Nephron progenitor cell (in vitro differentiated cells): Measurements from ENCODE around the gene SLC5A3.

Source experiments
- DNase-seq: peaks from one replicate; pipeline ENCODE4 v3.0.0; 2021
- H3K27ac Mint-ChIP-seq: 2 replicates; pipeline ENCODE4 v1.8.0; 2021; ENCODE audit warnings: mild to moderate bottlenecking, moderate library complexity, mixed read lengths
- H3K27me3 Mint-ChIP-seq: 2 replicates; pipeline ENCODE4 v1.8.0; 2021; ENCODE audit warnings: mild to moderate bottlenecking, low read depth, mixed read lengths; ENCODE audit not compliant: poor library complexity
- H3K36me3 Mint-ChIP-seq: 2 replicates; pipeline ENCODE4 v1.8.0; 2021; ENCODE audit warnings: low read depth, mixed read lengths
- H3K4me1 Mint-ChIP-seq: 2 replicates; pipeline ENCODE4 v1.8.0; 2021; ENCODE audit warnings: mixed read lengths
- H3K4me3 Mint-ChIP-seq: 2 replicates; pipeline ENCODE4 v1.8.0; 2021; ENCODE audit warnings: mild to moderate bottlenecking, moderate library complexity, mixed read lengths
- H3K9me3 Mint-ChIP-seq: 2 replicates; pipeline ENCODE4 v1.8.0; 2021; ENCODE audit warnings: mild to moderate bottlenecking, moderate library complexity, mixed read lengths
- CTCF ChIP-seq: fragments of 200-600 bp; sonication (generic); IDR thresholded peaks from 2 replicates; pipeline ENCODE4 v1.5.0; 2021; ENCODE audit warnings: antibody characterized with exemption

SLC5A3 gene

GRCh38 chr21:34042735-34043134 is 30.6 kb upstream of the SLC5A3 start:
- H3K4me3 Mint-ChIP-seq: no peak overlapping the region

DNA sequence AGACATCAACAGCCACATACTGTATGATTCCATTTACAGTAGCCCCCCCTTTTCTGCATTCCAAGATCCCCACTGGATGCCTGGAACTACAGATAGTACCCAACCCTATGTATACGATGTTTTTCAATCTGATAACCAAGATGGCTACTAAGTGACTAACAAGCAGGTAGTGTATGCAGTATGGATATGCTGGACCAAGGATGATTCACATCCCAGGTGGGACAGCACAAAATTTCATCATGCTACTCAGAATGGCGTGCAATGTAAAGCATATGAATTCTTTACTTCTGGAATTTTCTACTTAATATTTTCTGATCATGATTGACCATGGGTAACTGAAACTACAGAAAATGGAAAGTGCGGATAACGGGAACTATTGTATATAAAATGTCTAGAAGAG is 30.0 kb upstream of the SLC5A3 start:
- TF ChIP-seq CTCF: no peak
- peaks cover 9% of the 10 kb centered on the region for H3K9me3 Mint-ChIP-seq
- H3K27me3 Mint-ChIP-seq: no peaks in the 10 kb centered on the region
- no peak overlapping the region for H3K27ac Mint-ChIP-seq
- H3K36me3 Mint-ChIP-seq: no peaks in the 10 kb centered on the region
- DNase-seq: no peak
- peaks cover 10% of the 10 kb centered on the region for H3K4me1 Mint-ChIP-seq
- H3K4me3 Mint-ChIP-seq: no peak overlapping the region

More at GRCh38 chr21:34042735-34043134, 30.6 kb upstream of the SLC5A3 start:
- no peak for DNase-seq
- Mint-ChIP-seq H3K27me3 (no peaks in the 10 kb centered on the region), H3K36me3 (no peaks in the 10 kb centered on the region), H3K4me1 (peaks cover 16% of the 10 kb centered on the region), H3K27ac (no peak overlapping the region), H3K9me3 (peaks cover 3% of the 10 kb centered on the region)
- TF ChIP-seq CTCF: no peak

GRCh38 chr21:34046917-34047316 is 26.5 kb upstream of the SLC5A3 start:
- Mint-ChIP-seq H3K4me1 (no peaks in the 10 kb centered on the region), H3K4me3 (no peak overlapping the region), H3K36me3 (no peaks in the 10 kb centered on the region), H3K9me3 (peaks cover 21% of the 10 kb centered on the region), H3K27ac (no peak overlapping the region), H3K27me3 (no peaks in the 10 kb centered on the region)
- no peak for TF ChIP-seq CTCF
- DNase-seq: no peak

DNA sequence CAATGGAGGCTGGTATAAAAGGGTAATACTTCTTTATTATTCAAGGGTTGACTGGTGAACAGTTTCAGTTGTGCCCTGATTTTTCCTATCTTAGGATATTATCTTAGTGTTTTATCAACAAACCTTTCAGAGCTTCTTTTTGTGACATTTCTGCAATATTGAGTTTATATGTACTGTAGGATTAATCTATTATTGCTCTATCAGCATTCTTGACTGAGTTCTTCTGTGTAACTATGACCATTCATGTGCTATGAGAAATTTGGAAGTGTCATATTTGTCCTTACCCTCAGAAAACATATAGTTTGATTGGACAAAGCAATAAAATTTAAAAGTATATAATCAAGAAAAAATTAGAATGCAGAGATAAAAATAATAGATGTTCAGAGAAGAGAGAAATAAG is 25.5 kb upstream of the SLC5A3 start:
- Mint-ChIP-seq H3K36me3 (no peaks in the 10 kb centered on the region), H3K4me3 (no peak overlapping the region), H3K9me3 (peaks cover 21% of the 10 kb centered on the region), H3K4me1 (no peaks in the 10 kb centered on the region), H3K27me3 (no peaks in the 10 kb centered on the region), H3K27ac (no peak overlapping the region)
- TF ChIP-seq CTCF: no peak
- DNase-seq: no peak

DNA sequence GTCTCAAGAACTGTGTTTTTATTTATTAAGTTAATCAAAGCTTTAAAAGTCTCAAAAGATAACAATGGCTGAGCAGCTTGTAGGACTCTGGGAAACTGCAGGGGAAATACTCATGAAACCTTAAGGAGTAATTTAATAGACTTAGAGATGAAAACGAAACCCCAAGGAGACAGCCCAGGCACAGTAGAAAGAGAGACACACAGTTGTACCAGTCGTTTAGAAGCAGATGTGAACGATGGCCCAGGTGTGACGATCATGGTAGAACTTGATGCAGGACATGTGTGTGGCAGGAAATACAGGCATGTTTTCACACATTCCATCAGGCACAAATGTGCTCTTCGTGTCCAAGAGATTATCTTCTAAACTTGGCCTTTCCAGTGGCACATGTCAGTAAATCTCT is 21.2 kb upstream of the SLC5A3 start:
- Mint-ChIP-seq H3K36me3 (no peaks in the 10 kb centered on the region), H3K9me3 (peaks cover 21% of the 10 kb centered on the region)
- no peak for TF ChIP-seq CTCF

DNA sequence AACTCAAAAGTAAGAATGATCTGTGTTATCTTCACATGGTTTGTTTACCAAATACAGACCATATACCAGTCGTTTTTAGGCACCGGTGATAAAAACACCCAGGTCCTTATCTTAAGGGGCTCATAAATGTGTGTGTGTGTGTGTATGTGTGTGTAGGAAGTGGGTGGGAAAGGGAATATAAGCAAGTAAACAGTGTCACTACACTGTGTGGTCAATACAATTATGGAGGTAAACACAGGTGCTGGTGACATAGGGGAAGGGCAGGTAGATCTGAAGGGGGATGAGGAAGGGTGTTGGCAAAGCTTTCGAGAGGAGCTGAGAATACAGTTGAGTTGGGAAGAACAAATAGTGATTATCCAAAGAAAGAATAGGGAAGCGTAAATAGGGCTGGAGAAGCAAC is 19.1 kb upstream of the SLC5A3 start:
- no peaks in the 10 kb centered on the region for H3K27me3 Mint-ChIP-seq

More for the DNA sequence above, 21.2 kb upstream of the SLC5A3 start:
- Mint-ChIP-seq H3K4me1 (peaks cover 16% of the 10 kb centered on the region), H3K4me3 (no peak overlapping the region), H3K27ac (no peak overlapping the region), H3K27me3 (no peaks in the 10 kb centered on the region)
- no peak for DNase-seq

More for the DNA sequence above, 19.1 kb upstream of the SLC5A3 start:
- TF ChIP-seq CTCF: no peak
- peak overlapping the region; percentile 29 for H3K27ac Mint-ChIP-seq
- no peaks in the 10 kb centered on the region for H3K36me3 Mint-ChIP-seq
- peaks cover 2% of the 10 kb centered on the region for H3K9me3 Mint-ChIP-seq
- no peak overlapping the region for H3K4me3 Mint-ChIP-seq
- DNase-seq: no peak
- peaks cover 16% of the 10 kb centered on the region for H3K4me1 Mint-ChIP-seq
